IMR-90 (cell line): Measurements from ENCODE around the gene PRDM5. TPM values are rescaled to one million over a fixed set of nuclear protein-coding genes. Genes with fewer than 3 reads are reported as not detected.

Experiments used
- ATAC-seq: fragments of 200-7000 bp; cut with Tn5 transposase; 2 replicates; pipeline ENCODE4 v1.9.1; 2020; ENCODE audit warnings: low read depth, mild to moderate bottlenecking, moderate library complexity
- BruUV-seq: library from RNA; stranded (reverse); fragments of 400-500 nt; replicated peaks from 2 replicates; lab custom pipeline; 2021; lab: Mats Ljungman, UMichigan
- CTCF ChIA-PET: fragments of 300-600 bp; formaldehyde crosslinking; extraction: SDS; loops from one replicate; lab custom pipeline; 2021; ENCODE audit warnings: antibody characterized with exemption; lab: Yijun Ruan, JAX
- POLR2A ChIA-PET: fragments of 300-600 bp; sonication (Branson Sonifier 250); formaldehyde crosslinking; loops from one replicate; lab custom pipeline; 2022; ENCODE audit warnings: antibody characterized with exemption; ENCODE audit not compliant: unreplicated experiment; lab: Charles Lee
- DNase-seq: peaks from one replicate; pipeline ENCODE4 v3.0.0; 2013
- H2AFZ ChIP-seq: replicated peaks from 2 replicates; pipeline ENCODE3; 2013; ENCODE audit warnings: low read length, mild to moderate bottlenecking; ENCODE audit not compliant: poor library complexity
- H2AK5ac ChIP-seq: 2 replicates; pipeline ENCODE4 v1.6.1; 2013; ENCODE audit warnings: low read depth, low read length, inconsistent platforms
- H2AK9ac ChIP-seq: replicated peaks from 2 replicates; pipeline ENCODE3; 2013; ENCODE audit warnings: mild to moderate bottlenecking, low read depth, low read length, moderate library complexity; ENCODE audit not compliant: poor library complexity
- H2BK120ac ChIP-seq: 2 replicates; pipeline ENCODE4 v1.6.1; 2013; ENCODE audit warnings: low read depth, low read length, inconsistent platforms
- H2BK15ac ChIP-seq: 3 replicates; pipeline ENCODE4 v1.6.1; 2013; ENCODE audit warnings: low read depth, low read length, inconsistent platforms
- H2BK20ac ChIP-seq: 2 replicates; pipeline ENCODE4 v1.6.1; 2013; ENCODE audit warnings: low read depth, mild to moderate bottlenecking, inconsistent platforms, low read length, moderate library complexity
- H2BK5ac ChIP-seq: 2 replicates; pipeline ENCODE4 v1.6.1; 2013; ENCODE audit warnings: mild to moderate bottlenecking, low read depth, low read length, inconsistent platforms; ENCODE audit not compliant: poor library complexity, severe bottlenecking
- H3K14ac ChIP-seq: replicated peaks from 2 replicates; pipeline ENCODE4 v1.6.1; 2013; ENCODE audit warnings: low read depth, low read length, inconsistent platforms
- H3K18ac ChIP-seq: 2 replicates; pipeline ENCODE4 v1.6.1; 2013; ENCODE audit warnings: low read depth, low read length, control low read depth
- H3K23ac ChIP-seq: 2 replicates; pipeline ENCODE4 v1.6.1; 2013; ENCODE audit warnings: low read depth, low read length, inconsistent platforms
- H3K27ac ChIP-seq: 2 replicates; pipeline ENCODE4 v1.5.1; 2013; ENCODE audit warnings: mild to moderate bottlenecking, control low read depth, low read length; ENCODE audit not compliant: insufficient read depth
- H3K27me3 ChIP-seq: 2 replicates; pipeline ENCODE4 v1.6.1; 2013; ENCODE audit warnings: low read length; ENCODE audit not compliant: control insufficient read depth, insufficient read depth
- H3K36me3 ChIP-seq: 2 replicates; pipeline ENCODE4 v1.6.1; 2013; ENCODE audit warnings: low read length, mixed read lengths; ENCODE audit not compliant: control insufficient read depth, insufficient read depth
- H3K4ac ChIP-seq: 2 replicates; pipeline ENCODE4 v1.6.1; 2013; ENCODE audit warnings: low read depth, low read length, inconsistent platforms
- H3K4me1 ChIP-seq: 2 replicates; pipeline ENCODE4 v1.6.1; 2013; ENCODE audit warnings: low read length, mixed read lengths; ENCODE audit not compliant: control insufficient read depth, insufficient read depth
- H3K4me2 ChIP-seq: 2 replicates; pipeline ENCODE4 v1.6.1; 2013; ENCODE audit warnings: low read depth, mild to moderate bottlenecking, control low read depth, low read length, moderate library complexity
- H3K4me3 ChIP-seq: 2 replicates; pipeline ENCODE4 v1.5.1; 2013; ENCODE audit warnings: low read depth, mild to moderate bottlenecking, control low read depth, low read length, moderate library complexity; ENCODE audit not compliant: insufficient read depth
- H3K56ac ChIP-seq: 2 replicates; pipeline ENCODE4 v1.6.1; 2013; ENCODE audit warnings: low read length, inconsistent platforms; ENCODE audit not compliant: insufficient read depth; ENCODE audit errors: extremely low read depth
- H3K79me1 ChIP-seq, 2 experiments: 2 replicates each; pipeline ENCODE4 v1.6.1; 2013; ENCODE audit warnings: low read length in 2 of 2, inconsistent platforms in 1 of 2, low read depth in 1 of 2
- H3K9ac ChIP-seq: 2 replicates; pipeline ENCODE4 v1.6.1; 2013; ENCODE audit warnings: low read depth, low read length, control low read depth
- H3K9me1 ChIP-seq: 2 replicates; pipeline ENCODE4 v1.6.1; 2013; ENCODE audit warnings: low read length, inconsistent platforms; ENCODE audit not compliant: insufficient read depth
- H3K9me3 ChIP-seq: 2 replicates; pipeline ENCODE4 v1.6.1; 2013; ENCODE audit warnings: low read length; ENCODE audit not compliant: control insufficient read depth, insufficient read depth
- H4K20me1 ChIP-seq: 2 replicates; pipeline ENCODE4 v1.6.1; 2013; ENCODE audit warnings: low read length, inconsistent platforms; ENCODE audit not compliant: insufficient read depth
- H4K5ac ChIP-seq: 2 replicates; pipeline ENCODE4 v1.6.1; 2013; ENCODE audit warnings: mild to moderate bottlenecking, low read depth, low read length, control low read depth
- H4K8ac ChIP-seq, 2 experiments: 2 replicates each; pipeline ENCODE4 v1.6.1; 2013; ENCODE audit warnings: low read depth in 2 of 2, low read length in 2 of 2, control low read depth in 1 of 2, inconsistent platforms in 1 of 2
- H4K91ac ChIP-seq: 2 replicates; pipeline ENCODE4 v1.6.1; 2013; ENCODE audit warnings: low read depth, low read length, inconsistent platforms; ENCODE audit not compliant: insufficient read depth
- CEBPB ChIP-seq: IDR thresholded peaks from 2 replicates; pipeline ENCODE4 v1.6.1; 2012; ENCODE audit warnings: low read depth, low read length, improper control_type of control experiment
- CHD1 ChIP-seq: IDR thresholded peaks from 2 replicates; pipeline ENCODE4 v1.6.1; 2012; ENCODE audit warnings: low read depth, low read length, improper control_type of control experiment
- NFE2L2 ChIP-seq: fragments of 150-350 bp; IDR thresholded peaks from 2 replicates; pipeline ENCODE4 v1.6.1; 2016; ENCODE audit warnings: low read depth, mild to moderate bottlenecking, low read length
- POLR2A ChIP-seq: IDR thresholded peaks from 2 replicates; pipeline ENCODE4 v1.6.1; 2012; ENCODE audit warnings: mild to moderate bottlenecking, low read depth, low read length
- RAD21 ChIP-seq: IDR thresholded peaks from 2 replicates; pipeline ENCODE4 v1.6.1; 2012; ENCODE audit warnings: low read length, improper control_type of control experiment
- RCOR1 ChIP-seq: IDR thresholded peaks from 2 replicates; pipeline ENCODE4 v1.6.1; 2012; ENCODE audit warnings: mild to moderate bottlenecking, low read length, improper control_type of control experiment; ENCODE audit not compliant: insufficient replicate concordance
- WGBS, 2 experiments: methylation state at CpG; one replicate each; pipeline versions ENCODE4 v1.1.5 to v1.1.7; 2013; ENCODE audit warnings: missing lambda C conversion rate in 2 of 2; ENCODE audit not compliant: insufficient read length in 1 of 2; ENCODE audit errors: extremely low coverage in 2 of 2; 5-methylcytosine and 5-hydroxymethylcytosine counted together
- dilution Hi-C: fragments of 300-500 bp; cut with HindIII; formaldehyde crosslinking; loops from one replicate; pipeline ENCODE4 v1.14.3; 2018; ENCODE audit warnings: low sequenced_read_pairs; ENCODE audit not compliant: unreplicated experiment
- in situ Hi-C: fragments of 300-500 bp; cut with MboI; formaldehyde crosslinking; loops from 3 replicates; pipeline ENCODE4 v1.14.3; 2019; ENCODE audit warnings: low sequenced_read_pairs, inconsistent platforms, mixed read lengths
- intact Hi-C: fragments of 100-400 bp; cut with micrococcal nuclease; formaldehyde crosslinking; loops from 2 replicates; pipeline ENCODE4 v1.10.0; 2022
- polyA plus RNA-seq, 3 experiments: library from polyadenylated mRNA; depleted of rRNA; stranded (reverse); fragments of >200 nt; gene quantifications; 2 replicates each; pipeline ENCODE4 v1.2.3, GENCODE V29; 2012; ENCODE audit warnings: low replicate concordance in 1 of 3
- total RNA-seq: library from RNA; depleted of rRNA; stranded (reverse); fragments of >200 nt; gene quantifications from 2 replicates; pipeline ENCODE4 v1.2.3, GENCODE V29; 2012

PRDM5 gene
- total and polyA plus RNA-seq, 2 of the 4 experiments (the other 2 are of a cell fraction) = 4.1 to 10.8 TPM

GRCh38 chr4:120796271-120796670 lies 126.3 kb downstream of the PRDM5 start:
- Histone ChIP-seq H3K79me1 (no peaks in the 10 kb centered on the region), H2BK20ac (no peak overlapping the region), H3K4me1 (peaks cover 3% of the 10 kb centered on the region), H3K9me1 (peaks cover 5% of the 10 kb centered on the region), H2BK120ac (no peak overlapping the region), H2AK5ac (no peak overlapping the region), H4K91ac (no peak overlapping the region), H3K4ac (no peak overlapping the region), H3K56ac (no peak overlapping the region), H3K18ac (no peak overlapping the region), H3K23ac (no peak overlapping the region), H2BK15ac (no peak overlapping the region), H3K9ac (no peak overlapping the region), H3K9me3 (no peaks in the 10 kb centered on the region), H3K27ac (no peak overlapping the region), H4K20me1 (no peaks in the 10 kb centered on the region), H3K36me3 (no peaks in the 10 kb centered on the region), H3K4me3 (no peak overlapping the region), H2AFZ (no peak overlapping the region), H4K5ac (no peak overlapping the region), H2BK5ac (no peak overlapping the region), H3K27me3 (no peaks in the 10 kb centered on the region), H4K8ac (no peak overlapping the region), H3K4me2 (no peak overlapping the region), H3K14ac (no peak overlapping the region), H2AK9ac (no peak overlapping the region)
- dilution Hi-C loops = no loop called here
- no TSS peak for BruUV-seq
- DNase-seq = no peak
- in situ Hi-C loops = no loop called here
- ChIA-PET CTCF (no interaction called here), POLR2A (no interaction called here)
- no CpG with 5 or more reads among the region's 3 CpGs for WGBS, 2 experiments
- intact Hi-C loops = no loop called here
- TF ChIP-seq CEBPB (no peak), CHD1 (no peak), POLR2A (no peak), NFE2L2 (no peak), RCOR1 (no peak), RAD21 (no peak)
- ATAC-seq = no peak
